Dendritic cell treated with granulocyte-macrophage colony-stimulating factor and Interleukin-4, amounts not matched to agents 40 ng/mL and 50 ng/mL, for 4 days (primary cell): ENCODE results near the gene LMO4.

ENCODE experiments used
- H3K27ac Mint-ChIP-seq: one replicate; pipeline ENCODE4 v1.8.0; 2022; ENCODE audit warnings: mild to moderate bottlenecking, mixed read lengths
- H3K27me3 Mint-ChIP-seq: one replicate; pipeline ENCODE4 v1.8.0; 2022; ENCODE audit warnings: mild to moderate bottlenecking, mixed read lengths
- H3K36me3 Mint-ChIP-seq: one replicate; pipeline ENCODE4 v1.8.0; 2022; ENCODE audit warnings: low read depth, mixed read lengths
- H3K4me1 Mint-ChIP-seq: one replicate; pipeline ENCODE4 v1.8.0; 2022; ENCODE audit warnings: low read depth, mixed read lengths
- H3K4me3 Mint-ChIP-seq: one replicate; pipeline ENCODE4 v1.8.0; 2022; ENCODE audit warnings: mild to moderate bottlenecking, moderate library complexity, mixed read lengths
- H3K9me3 Mint-ChIP-seq: one replicate; pipeline ENCODE4 v1.8.0; 2022; ENCODE audit warnings: mixed read lengths
- intact Hi-C: fragments of 100-400 bp; cut with micrococcal nuclease; formaldehyde crosslinking; loops from one replicate; pipeline ENCODE4 v1.15.0; 2022

The LMO4 gene

DNA sequence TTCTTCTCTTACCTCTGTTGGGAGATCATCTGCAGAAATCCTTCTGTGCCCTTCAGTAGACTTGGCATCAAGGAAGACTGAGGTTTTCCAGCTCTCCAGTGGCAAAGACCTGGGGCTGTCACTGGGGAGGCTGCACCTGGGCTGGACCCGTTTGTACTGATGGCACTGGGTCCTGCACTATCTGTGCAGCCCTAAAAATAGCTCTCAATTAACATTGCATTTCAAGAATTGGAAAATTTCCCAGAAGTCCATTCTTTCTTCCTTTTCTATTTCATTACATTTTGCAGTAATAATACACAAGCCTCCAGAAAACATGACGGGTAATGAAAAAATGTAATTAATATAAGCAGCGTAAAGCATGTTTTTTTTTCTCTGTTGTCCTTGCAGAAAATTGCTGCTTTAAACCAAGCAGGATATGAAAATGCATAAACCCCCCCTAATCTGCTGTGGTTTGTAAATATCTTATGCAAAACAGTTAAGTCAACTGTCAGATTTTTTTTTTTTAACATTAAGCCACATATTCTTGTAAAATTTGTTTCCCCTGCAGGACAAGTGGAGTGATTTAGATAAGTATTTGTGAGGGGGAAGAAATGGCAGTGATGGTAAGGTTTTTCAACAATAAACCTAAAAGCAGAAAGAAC lies 64.9 kb downstream of the LMO4 start:
- Mint-ChIP-seq H3K4me3 (no peak overlapping the region), H3K9me3 (peaks cover 6% of the 10 kb centered on the region), H3K27ac (no peak overlapping the region), H3K4me1 (peaks cover 1% of the 10 kb centered on the region), H3K27me3 (no peaks in the 10 kb centered on the region), H3K36me3 (no peaks in the 10 kb centered on the region)
- intact Hi-C loops, result no loop called here

DNA sequence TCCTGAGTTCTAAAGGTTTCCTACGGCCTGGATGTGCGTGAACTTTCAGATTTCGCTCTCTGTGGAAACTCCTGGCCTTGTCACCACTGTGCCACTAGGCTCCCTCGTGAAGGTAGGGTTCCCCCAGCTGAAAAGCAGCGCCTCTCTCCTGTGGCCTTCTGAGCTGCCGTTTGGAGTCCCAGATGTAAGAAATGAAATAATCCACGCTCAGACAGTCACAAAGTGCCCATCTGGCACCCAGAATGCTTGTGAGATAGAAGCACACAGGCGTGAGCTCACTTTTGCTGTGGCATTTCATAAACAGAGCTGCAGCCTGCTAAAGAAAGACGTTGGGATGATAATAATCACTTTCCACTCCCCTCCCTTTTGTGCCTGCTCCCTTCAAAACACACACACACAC lies 65.8 kb downstream of the LMO4 start:
- Mint-ChIP-seq H3K4me1 (no peaks in the 10 kb centered on the region), H3K27ac (no peak overlapping the region), H3K27me3 (no peaks in the 10 kb centered on the region), H3K9me3 (peaks cover 4% of the 10 kb centered on the region), H3K4me3 (no peak overlapping the region), H3K36me3 (no peaks in the 10 kb centered on the region)
- intact Hi-C loops, result no loop called here

DNA sequence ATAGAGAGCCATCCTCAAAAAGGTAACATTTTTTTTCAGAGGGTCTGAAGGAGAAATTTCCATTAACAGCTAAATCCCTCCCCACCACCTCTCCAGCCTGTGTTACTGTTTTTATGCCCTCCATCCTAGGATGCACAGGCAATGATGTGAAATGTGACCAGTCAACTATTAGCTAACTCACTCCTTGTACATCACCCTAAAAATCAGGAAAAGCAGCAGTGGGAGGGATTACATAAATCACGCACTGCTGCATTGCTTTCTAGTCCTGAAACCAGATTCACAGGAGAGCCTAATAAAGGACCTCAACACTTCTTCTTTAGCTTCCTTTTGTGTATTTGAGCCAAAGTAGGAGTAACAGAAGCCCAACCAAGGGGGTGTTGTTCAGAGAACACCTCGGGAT lies 66.3 kb downstream of the LMO4 start:
- H3K27me3 Mint-ChIP-seq, result no peaks in the 10 kb centered on the region
- H3K9me3 Mint-ChIP-seq, result no peaks in the 10 kb centered on the region
- H3K36me3 Mint-ChIP-seq, result no peaks in the 10 kb centered on the region
- no peak overlapping the region for H3K4me3 Mint-ChIP-seq
- intact Hi-C loops, result no loop called here
- no peaks in the 10 kb centered on the region for H3K4me1 Mint-ChIP-seq
- H3K27ac Mint-ChIP-seq, result no peak overlapping the region
